ENCODE data around the gene UBXN11. TPM values are rescaled to one million over a fixed set of nuclear protein-coding genes. Genes with fewer than 3 reads are reported as not detected.

The UBXN11 gene
- total and polyA plus RNA-seq, 2 of the 13 experiments (the other 11 are each of a cell fraction or from before 2014, with no cell fraction given), result 9.3 to 10.4 TPM

DNA sequence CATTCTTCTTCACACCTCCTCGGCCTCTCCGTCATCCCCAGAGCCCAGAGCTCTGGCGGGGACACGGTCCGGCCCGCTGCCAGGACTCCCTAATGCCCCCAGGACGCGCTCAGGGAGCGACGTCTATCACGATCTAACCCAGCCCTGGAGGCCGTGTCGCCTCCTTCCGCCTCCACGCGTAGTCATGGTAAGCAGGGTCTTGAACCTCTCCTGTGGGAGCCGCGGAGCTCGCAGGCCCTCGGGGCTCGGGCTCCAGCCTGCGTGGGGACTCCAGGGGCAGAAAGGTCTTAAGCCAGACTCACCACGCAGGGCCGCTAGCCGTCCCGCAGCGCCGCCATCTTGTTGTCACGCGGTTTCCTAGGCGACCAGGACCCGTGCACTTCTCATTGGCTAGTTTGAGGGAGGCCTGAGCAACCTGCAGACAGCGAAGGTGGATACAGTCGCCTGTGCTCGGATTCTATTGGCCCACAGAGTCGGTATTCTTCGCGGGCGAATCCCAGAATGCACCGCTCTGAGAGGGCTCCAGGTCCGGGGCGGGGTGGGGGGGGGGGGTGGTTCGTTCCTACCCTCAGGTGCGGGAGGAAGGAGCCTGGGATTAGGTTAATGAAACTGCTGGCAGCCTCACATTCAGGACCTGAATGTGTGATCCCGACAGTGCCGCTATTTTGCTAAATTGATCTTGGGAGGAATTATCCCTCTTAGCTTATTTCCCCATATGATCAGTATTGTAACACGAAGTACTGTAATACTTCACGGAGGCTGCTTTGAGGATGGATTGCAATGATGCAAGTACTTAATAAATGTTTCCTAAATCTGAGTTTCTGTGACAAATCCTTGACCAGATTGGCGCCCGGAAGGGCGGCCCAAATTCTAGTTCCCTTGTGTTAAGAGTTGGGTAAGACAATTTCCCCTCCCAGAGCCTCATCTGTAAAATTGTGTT, at the start of gene UBXN11 (continued):
- TF ChIP-seq, protein P1, sequence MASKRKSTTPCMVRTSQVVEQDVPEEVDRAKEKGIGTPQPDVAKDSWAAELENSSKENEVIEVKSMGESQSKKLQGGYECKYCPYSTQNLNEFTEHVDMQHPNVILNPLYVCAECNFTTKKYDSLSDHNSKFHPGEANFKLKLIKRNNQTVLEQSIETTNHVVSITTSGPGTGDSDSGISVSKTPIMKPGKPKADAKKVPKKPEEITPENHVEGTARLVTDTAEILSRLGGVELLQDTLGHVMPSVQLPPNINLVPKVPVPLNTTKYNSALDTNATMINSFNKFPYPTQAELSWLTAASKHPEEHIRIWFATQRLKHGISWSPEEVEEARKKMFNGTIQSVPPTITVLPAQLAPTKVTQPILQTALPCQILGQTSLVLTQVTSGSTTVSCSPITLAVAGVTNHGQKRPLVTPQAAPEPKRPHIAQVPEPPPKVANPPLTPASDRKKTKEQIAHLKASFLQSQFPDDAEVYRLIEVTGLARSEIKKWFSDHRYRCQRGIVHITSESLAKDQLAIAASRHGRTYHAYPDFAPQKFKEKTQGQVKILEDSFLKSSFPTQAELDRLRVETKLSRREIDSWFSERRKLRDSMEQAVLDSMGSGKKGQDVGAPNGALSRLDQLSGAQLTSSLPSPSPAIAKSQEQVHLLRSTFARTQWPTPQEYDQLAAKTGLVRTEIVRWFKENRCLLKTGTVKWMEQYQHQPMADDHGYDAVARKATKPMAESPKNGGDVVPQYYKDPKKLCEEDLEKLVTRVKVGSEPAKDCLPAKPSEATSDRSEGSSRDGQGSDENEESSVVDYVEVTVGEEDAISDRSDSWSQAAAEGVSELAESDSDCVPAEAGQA (IDR thresholded peaks at IDR 0.05; ENCODE audit: low read depth), result peak; percentile 60; the same call in 1 of the 2 replicates
- TF ChIP-seq, protein P1 (CRISPR knock-in tag; IDR thresholded peaks at IDR 0.05; ENCODE audit: borderline replicate concordance), result no peak
- TF ChIP-seq SPEN (CRISPR knock-in tag; IDR thresholded peaks at IDR 0.05; ENCODE audit: low read depth), result peak; percentile 57; the same call in 1 of the 2 replicates
- no peak for TF ChIP-seq ZNF33B (CRISPR knock-in tag; IDR thresholded peaks at IDR 0.05)
- TF ChIP-seq ZFP36 (IDR thresholded peaks at IDR 0.05; ENCODE audit: borderline replicate concordance, low read depth, low read length, partially characterized antibody), result no peak
- TF ChIP-seq, protein P2, sequence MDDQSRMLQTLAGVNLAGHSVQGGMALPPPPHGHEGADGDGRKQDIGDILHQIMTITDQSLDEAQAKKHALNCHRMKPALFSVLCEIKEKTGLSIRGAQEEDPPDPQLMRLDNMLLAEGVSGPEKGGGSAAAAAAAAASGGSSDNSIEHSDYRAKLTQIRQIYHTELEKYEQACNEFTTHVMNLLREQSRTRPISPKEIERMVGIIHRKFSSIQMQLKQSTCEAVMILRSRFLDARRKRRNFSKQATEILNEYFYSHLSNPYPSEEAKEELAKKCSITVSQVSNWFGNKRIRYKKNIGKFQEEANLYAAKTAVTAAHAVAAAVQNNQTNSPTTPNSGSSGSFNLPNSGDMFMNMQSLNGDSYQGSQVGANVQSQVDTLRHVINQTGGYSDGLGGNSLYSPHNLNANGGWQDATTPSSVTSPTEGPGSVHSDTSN (CRISPR knock-in tag; IDR thresholded peaks at IDR 0.05; ENCODE audit: borderline replicate concordance), result no peak
- TF ChIP-seq KMT2B (CRISPR knock-in tag; IDR thresholded peaks at IDR 0.05), result no peak
- TF ChIP-seq ZNF136 (CRISPR knock-in tag; IDR thresholded peaks at IDR 0.05; ENCODE audit: low read depth), result no peak
- no peak for TF ChIP-seq ADNP (CRISPR knock-in tag; IDR thresholded peaks at IDR 0.05)
- TF ChIP-seq TBX3 (IDR thresholded peaks at IDR 0.05; ENCODE audit: borderline replicate concordance), result no peak
- no peak for TF ChIP-seq RFXANK (CRISPR knock-in tag; IDR thresholded peaks at IDR 0.05)
- no peak for TF ChIP-seq ZFP36L1 (CRISPR knock-in tag; IDR thresholded peaks at IDR 0.05)
- TF ChIP-seq, protein P3, sequence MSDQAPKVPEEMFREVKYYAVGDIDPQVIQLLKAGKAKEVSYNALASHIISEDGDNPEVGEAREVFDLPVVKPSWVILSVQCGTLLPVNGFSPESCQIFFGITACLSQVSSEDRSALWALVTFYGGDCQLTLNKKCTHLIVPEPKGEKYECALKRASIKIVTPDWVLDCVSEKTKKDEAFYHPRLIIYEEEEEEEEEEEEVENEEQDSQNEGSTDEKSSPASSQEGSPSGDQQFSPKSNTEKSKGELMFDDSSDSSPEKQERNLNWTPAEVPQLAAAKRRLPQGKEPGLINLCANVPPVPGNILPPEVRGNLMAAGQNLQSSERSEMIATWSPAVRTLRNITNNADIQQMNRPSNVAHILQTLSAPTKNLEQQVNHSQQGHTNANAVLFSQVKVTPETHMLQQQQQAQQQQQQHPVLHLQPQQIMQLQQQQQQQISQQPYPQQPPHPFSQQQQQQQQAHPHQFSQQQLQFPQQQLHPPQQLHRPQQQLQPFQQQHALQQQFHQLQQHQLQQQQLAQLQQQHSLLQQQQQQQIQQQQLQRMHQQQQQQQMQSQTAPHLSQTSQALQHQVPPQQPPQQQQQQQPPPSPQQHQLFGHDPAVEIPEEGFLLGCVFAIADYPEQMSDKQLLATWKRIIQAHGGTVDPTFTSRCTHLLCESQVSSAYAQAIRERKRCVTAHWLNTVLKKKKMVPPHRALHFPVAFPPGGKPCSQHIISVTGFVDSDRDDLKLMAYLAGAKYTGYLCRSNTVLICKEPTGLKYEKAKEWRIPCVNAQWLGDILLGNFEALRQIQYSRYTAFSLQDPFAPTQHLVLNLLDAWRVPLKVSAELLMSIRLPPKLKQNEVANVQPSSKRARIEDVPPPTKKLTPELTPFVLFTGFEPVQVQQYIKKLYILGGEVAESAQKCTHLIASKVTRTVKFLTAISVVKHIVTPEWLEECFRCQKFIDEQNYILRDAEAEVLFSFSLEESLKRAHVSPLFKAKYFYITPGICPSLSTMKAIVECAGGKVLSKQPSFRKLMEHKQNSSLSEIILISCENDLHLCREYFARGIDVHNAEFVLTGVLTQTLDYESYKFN (CRISPR knock-in tag; conservative IDR thresholded peaks at IDR 0.05), result no peak
- TF ChIP-seq ZNF138 (CRISPR knock-in tag; IDR thresholded peaks at IDR 0.05; ENCODE audit: low read depth), result no peak
- TF ChIP-seq ZNF703 (CRISPR knock-in tag; IDR thresholded peaks at IDR 0.05; ENCODE audit: borderline replicate concordance), result no peak
- no peak for TF ChIP-seq PHB2 (IDR thresholded peaks at IDR 0.05; ENCODE audit: partially characterized antibody)
- no peak for TF ChIP-seq MED1 (CRISPR knock-in tag; IDR thresholded peaks at IDR 0.05)
- peak; percentile 97 for TF ChIP-seq HDAC1 (CRISPR knock-in tag; IDR thresholded peaks at IDR 0.05)
- TF ChIP-seq JDP2 (CRISPR knock-in tag; IDR thresholded peaks at IDR 0.05; ENCODE audit: borderline replicate concordance), result no peak
